MM.1S (cell line): ENCODE results near the gene OR11H6.
"Not testable (repeated sequence)": the region's sequence is repeated elsewhere in the genome, so short reads cannot be mapped to it uniquely, and the experiment has no call there.

Experiments used
- DNase-seq: peaks from one replicate; pipeline ENCODE4 v3.0.0-alpha.2; 2015
- H2AFZ ChIP-seq: fragments of 300-600 bp; sonication (generic); 2 replicates; pipeline ENCODE4 v1.6.0; 2016; ENCODE audit warnings: antibody characterized with exemption, low read length
- H3F3A ChIP-seq: fragments of 300-600 bp; sonication (generic); 2 replicates; pipeline ENCODE4 v1.6.1; 2016; ENCODE audit warnings: mild to moderate bottlenecking, antibody characterized with exemption, low read length, moderate library complexity, mixed read lengths; ENCODE audit not compliant: insufficient read depth
- H3K27ac ChIP-seq: fragments of 300-600 bp; sonication (generic); 2 replicates; pipeline ENCODE4 v1.5.1; 2016; ENCODE audit warnings: mild to moderate bottlenecking, low read length
- H3K27me3 ChIP-seq: fragments of 300-600 bp; sonication (generic); replicated peaks from 2 replicates; pipeline ENCODE4 v1.6.0; 2016; ENCODE audit warnings: low read length; ENCODE audit not compliant: insufficient read depth
- H3K36me3 ChIP-seq: fragments of 300-600 bp; sonication (generic); replicated peaks from 2 replicates; pipeline ENCODE4 v1.6.1; 2016; ENCODE audit warnings: mild to moderate bottlenecking, low read length, mixed read lengths; ENCODE audit not compliant: insufficient read depth
- H3K4me1 ChIP-seq: fragments of 300-600 bp; sonication (generic); 2 replicates; pipeline ENCODE4 v1.6.1; 2016; ENCODE audit warnings: low read length, mixed read lengths
- H3K4me2 ChIP-seq: fragments of 300-600 bp; sonication (generic); 2 replicates; pipeline ENCODE4 v1.6.0; 2016; ENCODE audit warnings: low read depth, low read length
- H3K4me3 ChIP-seq: fragments of 300-600 bp; sonication (generic); 2 replicates; pipeline ENCODE4 v1.5.1; 2016; ENCODE audit warnings: low read length, mixed read lengths
- H3K79me2 ChIP-seq: fragments of 300-600 bp; sonication (generic); 2 replicates; pipeline ENCODE4 v1.6.1; 2016; ENCODE audit warnings: mixed run types, low read length, mixed read lengths
- H3K9ac ChIP-seq: fragments of 300-600 bp; sonication (generic); 2 replicates; pipeline ENCODE4 v1.6.1; 2016; ENCODE audit warnings: low read length, mixed read lengths
- H3K9me2 ChIP-seq: fragments of 300-600 bp; sonication (generic); replicated peaks from 2 replicates; pipeline ENCODE4 v1.6.1; 2016; ENCODE audit warnings: mild to moderate bottlenecking, low read length, mixed read lengths; ENCODE audit not compliant: insufficient read depth
- H3K9me3 ChIP-seq: fragments of 300-600 bp; sonication (generic); replicated peaks from 2 replicates; pipeline ENCODE4 v1.6.1; 2016; ENCODE audit warnings: mild to moderate bottlenecking, low read length, mixed read lengths; ENCODE audit not compliant: insufficient read depth
- H4K20me1 ChIP-seq: fragments of 300-600 bp; sonication (generic); 2 replicates; pipeline ENCODE4 v1.6.1; 2016; ENCODE audit warnings: mild to moderate bottlenecking, low read length, moderate library complexity, mixed read lengths; ENCODE audit not compliant: insufficient read depth
- CTCF ChIP-seq: fragments of 300-600 bp; sonication (generic); IDR thresholded peaks from 2 replicates; pipeline ENCODE4 v1.5.1; 2016; ENCODE audit warnings: antibody characterized with exemption, low read length, mixed read lengths
- EZH2 ChIP-seq: fragments of 300-600 bp; sonication (generic); optimal IDR thresholded peaks from 2 replicates; pipeline ENCODE3; 2017; ENCODE audit warnings: low read depth, mild to moderate bottlenecking, antibody characterized with exemption, low read length, mixed read lengths
- EZH2phosphoT487 ChIP-seq: fragments of 300-600 bp; sonication (generic); IDR thresholded peaks from 2 replicates; pipeline ENCODE4 v1.6.1; 2018; ENCODE audit warnings: antibody characterized with exemption, low read length

Gene OR11H6

DNA sequence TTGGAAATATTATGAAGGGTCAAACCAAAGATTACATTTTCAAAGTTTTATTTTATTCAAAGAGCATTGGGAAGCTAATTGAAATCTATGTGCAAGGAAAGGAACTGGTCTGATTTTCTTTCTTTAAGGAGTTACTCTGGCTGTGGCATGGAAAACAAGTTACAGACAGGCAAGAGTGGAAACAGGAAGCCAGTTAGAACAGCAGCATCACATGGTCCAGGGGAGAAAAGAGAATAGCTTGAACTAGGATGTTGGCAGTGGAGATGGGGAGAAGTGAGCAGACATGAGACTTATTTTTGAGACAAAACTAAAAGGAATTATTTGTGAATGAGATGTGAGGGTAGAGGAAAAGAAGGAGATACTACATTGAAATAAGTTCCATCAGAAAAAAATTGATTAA lies 29.4 kb upstream of the OR11H6 start:
- no peaks in the 10 kb centered on the region for H3K9me3 ChIP-seq
- H3K79me2 ChIP-seq, result no peaks in the 10 kb centered on the region
- no peak for DNase-seq
- H3K4me3 ChIP-seq, result no peak overlapping the region
- no peaks in the 10 kb centered on the region for H3K27me3 ChIP-seq
- H3K9me2 ChIP-seq, result no peaks in the 10 kb centered on the region
- H3K36me3 ChIP-seq, result no peaks in the 10 kb centered on the region
- no peaks in the 10 kb centered on the region for H4K20me1 ChIP-seq
- no peak overlapping the region for H3K4me2 ChIP-seq
- H3K9ac ChIP-seq, result no peak overlapping the region
- no peak overlapping the region for H3K27ac ChIP-seq
- no peaks in the 10 kb centered on the region for H3K4me1 ChIP-seq
- no peak overlapping the region for H2AFZ ChIP-seq
- TF ChIP-seq EZH2 (no peak), CTCF (no peak), EZH2phosphoT487 (no peak)
- no peaks in the 10 kb centered on the region for H3F3A ChIP-seq

DNA sequence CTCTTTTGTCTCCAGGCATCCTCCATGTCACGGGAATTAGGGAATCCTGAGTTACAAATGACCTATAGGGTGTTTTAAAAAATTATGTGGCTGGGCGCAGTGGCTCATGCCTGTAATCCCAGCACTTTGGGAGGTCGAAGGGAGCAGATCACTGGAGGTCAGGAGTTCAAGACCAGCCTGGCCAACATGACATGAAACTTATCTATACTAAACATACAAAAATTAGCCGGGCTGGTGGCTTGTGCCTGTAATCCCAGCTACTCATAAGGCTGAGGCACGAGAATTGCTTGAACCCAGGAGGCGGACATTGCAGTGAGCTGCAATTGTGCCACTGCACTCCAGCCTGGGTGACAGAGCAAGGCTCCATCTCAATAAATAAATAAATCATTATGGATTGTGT lies 28.3 kb upstream of the OR11H6 start:
- not testable (repeated sequence) for H3K27ac ChIP-seq, H3K27me3 ChIP-seq, H2AFZ ChIP-seq, H3K9me2 ChIP-seq, H3K4me1 ChIP-seq, DNase-seq, H3K9me3 ChIP-seq, H3K79me2 ChIP-seq, H3K4me3 ChIP-seq, H3K36me3 ChIP-seq, H4K20me1 ChIP-seq, H3F3A ChIP-seq, H3K4me2 ChIP-seq, H3K9ac ChIP-seq

DNA sequence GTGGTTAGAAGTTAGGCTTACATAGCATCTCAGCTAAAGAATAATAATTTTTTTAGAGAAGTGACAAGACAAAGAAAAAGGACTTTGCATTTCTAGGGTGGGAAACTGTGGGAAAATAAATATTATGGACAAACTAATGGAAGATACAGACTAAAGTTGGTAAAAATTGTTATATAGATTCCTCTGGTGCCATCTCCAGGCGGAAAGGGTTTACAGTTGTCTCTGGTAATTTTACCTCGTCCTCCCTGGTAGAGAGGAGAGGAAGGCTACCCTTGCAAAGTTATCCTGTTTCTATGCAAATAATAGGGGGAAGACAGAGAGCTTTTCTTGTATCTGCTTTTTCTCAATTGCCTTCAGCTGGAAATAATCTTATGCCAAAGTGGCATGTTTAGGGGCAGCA lies 27.6 kb upstream of the OR11H6 start:
- Histone ChIP-seq H3K27me3 (no peaks in the 10 kb centered on the region), H3K36me3 (no peaks in the 10 kb centered on the region), H3F3A (no peaks in the 10 kb centered on the region), H3K4me1 (no peaks in the 10 kb centered on the region), H3K9me3 (no peaks in the 10 kb centered on the region), H3K9me2 (no peaks in the 10 kb centered on the region), H3K79me2 (no peaks in the 10 kb centered on the region), H3K27ac (no peak overlapping the region), H3K4me2 (no peak overlapping the region), H3K9ac (no peak overlapping the region), H3K4me3 (no peak overlapping the region), H4K20me1 (no peaks in the 10 kb centered on the region), H2AFZ (no peak overlapping the region)
- no peak for TF ChIP-seq EZH2
- TF ChIP-seq CTCF, result no peak
- TF ChIP-seq EZH2phosphoT487, result no peak
- DNase-seq, result no peak

DNA sequence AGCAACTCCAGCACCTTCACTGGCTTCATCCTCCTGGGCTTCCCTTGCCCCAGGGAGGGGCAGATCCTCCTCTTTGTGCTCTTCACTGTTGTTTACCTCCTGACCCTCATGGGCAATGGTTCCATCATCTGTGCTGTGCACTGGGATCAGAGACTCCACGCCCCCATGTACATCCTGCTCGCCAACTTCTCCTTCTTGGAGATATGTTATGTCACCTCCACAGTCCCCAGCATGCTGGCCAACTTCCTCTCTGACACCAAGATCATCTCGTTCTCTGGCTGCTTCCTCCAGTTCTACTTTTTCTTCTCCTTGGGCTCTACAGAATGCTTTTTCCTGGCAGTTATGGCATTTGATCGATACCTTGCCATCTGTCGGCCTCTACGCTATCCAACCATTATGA lies 26.1 kb upstream of the OR11H6 start:
- Histone ChIP-seq H3K4me1 (no peaks in the 10 kb centered on the region), H3F3A (no peaks in the 10 kb centered on the region), H3K36me3 (no peaks in the 10 kb centered on the region), H3K9me2 (no peaks in the 10 kb centered on the region), H4K20me1 (no peaks in the 10 kb centered on the region), H3K79me2 (no peaks in the 10 kb centered on the region), H3K4me3 (no peak overlapping the region), H3K4me2 (no peak overlapping the region), H3K27me3 (no peaks in the 10 kb centered on the region), H3K27ac (no peak overlapping the region), H2AFZ (no peak overlapping the region), H3K9ac (no peak overlapping the region), H3K9me3 (no peaks in the 10 kb centered on the region)
- no peak for TF ChIP-seq CTCF
- no peak for TF ChIP-seq EZH2phosphoT487
- no peak for TF ChIP-seq EZH2
- no peak for DNase-seq
